Left ventricle myocardium superior (tissue), 1 donor: ENCODE measurements around the gene VWCE. TPM values are rescaled to one million over a fixed set of nuclear protein-coding genes. Genes with fewer than 3 reads are reported as not detected.
A peak's percentile ranks its signal among the peaks of the same experiment; 100 is the strongest.

Experiments used
- ATAC-seq: fragments of 200-7000 bp; cut with Tn5 transposase; one replicate; pipeline ENCODE4 v1.9.1; 2020; ENCODE audit warnings: mild to moderate bottlenecking, moderate library complexity
- DNase-seq: peaks from one replicate; pipeline ENCODE4 v3.0.0-alpha.2; 2020
- intact Hi-C: fragments of 100-400 bp; cut with micrococcal nuclease; formaldehyde crosslinking; loops from one replicate; pipeline ENCODE4 v1.11.0; 2022
- total RNA-seq: library from RNA; stranded (reverse); fragmentation: NEBNext Ultra II Directional; extraction: Animal tissue kit (Norgen Biotek cat#: 25700); gene quantifications from one replicate; pipeline ENCODE4 v1.2.1, GENCODE V29; 2021
- donor health status: DM: no; HTN: yes; CAD: no; lungs with severe emphysema.

VWCE gene
- total RNA-seq, 1 donor from 2014 or later, result 0.94 TPM

GRCh38 chr11:61331651-61332050 lies 36.5 kb upstream of the VWCE start:
- ATAC-seq (no peak), DNase-seq (no peak)
- intact Hi-C loops, result no loop called here

DNA sequence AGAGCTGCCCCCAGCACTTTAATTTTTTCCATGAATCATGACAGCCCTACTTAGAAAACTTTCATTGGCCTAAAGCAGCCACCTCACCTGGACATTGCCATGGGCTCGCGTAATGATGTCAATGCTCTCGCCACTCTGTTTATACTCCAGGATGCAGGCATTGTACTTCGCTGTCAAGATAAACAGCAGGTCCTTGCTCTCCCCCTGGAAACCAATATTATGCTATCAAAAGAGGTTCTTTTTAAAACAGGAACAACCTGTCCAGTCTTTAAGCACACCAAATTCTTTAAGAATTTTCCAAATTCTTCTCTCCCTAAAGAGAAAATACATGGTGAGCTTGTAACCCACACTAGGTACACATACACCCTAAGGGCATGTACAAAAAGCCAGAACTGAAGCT lies 34.8 kb upstream of the VWCE start:
- intact Hi-C loops, result no loop called here
- ATAC-seq (no peak), DNase-seq (no peak)

GRCh38 chr11:61328351-61328750 lies 33.2 kb upstream of the VWCE start:
- ATAC-seq, result no peak
- no peak for DNase-seq
- intact Hi-C loops, result no loop called here

DNA sequence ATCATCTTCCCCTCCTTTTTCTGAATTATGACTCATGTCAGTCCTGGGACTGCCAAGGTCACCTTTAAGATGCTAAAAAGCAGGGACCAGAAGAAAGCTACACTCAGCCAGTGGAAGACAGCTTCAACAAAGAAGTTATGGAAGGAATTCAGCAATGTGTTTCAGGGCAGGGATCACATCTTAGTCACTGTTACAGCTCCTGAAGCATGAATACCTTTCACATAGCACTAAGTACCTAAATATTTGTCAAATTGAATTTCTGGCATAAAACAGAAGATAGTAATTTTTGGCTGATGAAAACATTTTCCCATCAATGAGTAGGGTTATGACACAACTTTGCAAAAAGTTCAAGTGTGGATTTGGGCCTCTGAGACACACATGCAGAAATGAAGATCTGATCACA lies 32.6 kb upstream of the VWCE start:
- intact Hi-C loops, result no loop called here
- no peak for DNase-seq
- ATAC-seq, result no peak

DNA sequence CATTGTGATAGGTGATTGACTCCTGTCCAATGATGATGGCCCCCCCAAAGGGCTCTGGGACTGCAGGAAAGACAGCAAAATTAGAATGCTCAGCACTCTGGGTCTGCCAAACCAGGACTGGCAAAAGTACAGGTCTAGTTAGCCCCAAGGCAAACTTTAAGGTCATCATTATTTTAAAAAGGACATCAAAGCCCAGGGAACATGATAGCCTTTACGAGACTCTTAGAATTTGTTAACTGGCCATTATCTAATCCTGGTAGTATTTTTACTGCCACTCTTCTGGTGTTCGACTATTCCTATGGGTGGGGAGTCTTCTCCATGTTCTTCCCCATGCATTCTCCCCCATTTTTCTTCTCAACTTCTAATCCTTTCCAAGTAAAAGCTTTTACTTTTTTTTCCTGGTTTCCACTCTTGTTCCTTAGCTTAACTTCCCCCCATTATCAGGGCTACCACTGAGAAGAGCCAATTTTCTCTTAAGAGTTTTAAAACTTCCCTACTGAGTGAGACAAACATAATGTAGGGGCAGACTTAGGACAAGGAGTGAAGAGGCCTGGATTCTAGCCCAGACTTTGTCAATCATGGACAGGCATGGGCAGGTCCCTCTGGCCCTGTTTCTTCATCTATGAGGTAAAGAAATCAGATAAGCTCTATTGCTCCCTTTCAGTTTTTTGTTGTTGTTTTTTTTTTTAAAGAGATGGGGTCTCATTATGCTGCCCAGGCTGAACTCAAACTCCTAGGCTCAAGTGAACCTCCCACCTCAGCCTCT lies 30.7 kb upstream of the VWCE start:
- intact Hi-C loops, result no loop called here
- peak; percentile 73 for ATAC-seq
- DNase-seq, result no peak

DNA sequence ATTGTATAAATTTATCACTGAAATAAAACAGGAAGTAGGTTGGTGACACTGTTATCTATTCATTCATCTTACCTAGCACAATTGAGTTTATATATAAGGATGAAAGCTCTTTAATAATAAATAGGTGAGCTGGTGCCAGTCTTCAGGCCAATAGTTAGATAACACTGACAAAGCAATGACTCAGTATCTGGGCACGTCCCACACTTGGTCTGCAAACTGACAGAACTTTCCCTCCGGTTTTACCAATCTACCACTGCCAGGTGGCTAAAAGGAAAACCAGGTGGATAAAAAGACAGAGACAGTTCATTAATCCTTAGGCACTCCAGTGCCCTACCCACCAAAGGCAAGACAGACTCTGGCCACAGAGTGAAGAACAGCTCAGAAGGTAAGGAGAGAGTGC lies 20.1 kb upstream of the VWCE start:
- DNase-seq (no peak), ATAC-seq (no peak)
- intact Hi-C loops, result no loop called here

DNA sequence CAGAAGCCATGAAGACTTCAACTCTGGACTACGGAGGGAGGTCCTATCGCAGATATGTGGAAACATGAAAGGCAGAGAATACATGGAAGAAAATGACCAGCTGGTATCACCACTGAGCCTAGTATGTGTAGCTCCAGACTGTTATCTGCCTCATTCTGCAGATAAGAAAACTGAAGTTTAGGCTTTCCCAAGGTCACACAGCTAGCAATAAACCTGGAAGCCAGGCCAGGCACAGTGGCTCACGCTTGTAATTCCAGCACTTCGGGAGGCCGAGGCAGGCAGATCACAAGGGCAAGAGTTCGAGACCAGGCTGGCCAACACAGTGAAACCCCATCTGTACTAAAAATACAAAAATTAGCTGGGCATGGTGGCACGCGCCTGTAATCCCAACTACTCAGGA lies 15.6 kb upstream of the VWCE start:
- DNase-seq (no peak), ATAC-seq (no peak)
- intact Hi-C loops, result no loop called here

DNA sequence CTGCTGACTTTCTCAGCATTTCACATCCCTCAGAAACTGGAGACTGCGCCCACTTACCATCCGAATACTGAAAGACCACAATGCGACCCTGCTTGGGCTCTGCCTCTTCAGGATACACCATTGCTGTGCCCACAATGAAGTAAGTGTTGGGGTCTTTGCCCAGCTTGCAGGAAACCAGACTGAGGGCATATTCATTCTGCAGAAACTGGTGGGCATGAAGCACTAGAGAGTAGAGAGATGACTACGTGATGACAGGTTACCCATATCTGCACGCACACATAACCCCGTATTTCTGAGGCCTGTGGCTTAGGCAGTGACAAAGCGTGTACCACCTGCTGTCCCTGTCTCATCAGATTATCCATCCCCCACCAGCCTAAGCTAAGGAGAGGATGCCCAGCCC lies 14.6 kb upstream of the VWCE start:
- intact Hi-C loops, result no loop called here
- ATAC-seq (no peak), DNase-seq (no peak)

GRCh38 chr11:61309141-61309540 lies 14.0 kb upstream of the VWCE start:
- DNase-seq (no peak), ATAC-seq (no peak)
- intact Hi-C loops, result no loop called here

- DNase-seq (no peak), ATAC-seq (no peak)
- intact Hi-C loops, result no loop called here
Observed at GRCh38 chr11:61307354-61307753, 12.2 kb upstream of the VWCE start.

DNA sequence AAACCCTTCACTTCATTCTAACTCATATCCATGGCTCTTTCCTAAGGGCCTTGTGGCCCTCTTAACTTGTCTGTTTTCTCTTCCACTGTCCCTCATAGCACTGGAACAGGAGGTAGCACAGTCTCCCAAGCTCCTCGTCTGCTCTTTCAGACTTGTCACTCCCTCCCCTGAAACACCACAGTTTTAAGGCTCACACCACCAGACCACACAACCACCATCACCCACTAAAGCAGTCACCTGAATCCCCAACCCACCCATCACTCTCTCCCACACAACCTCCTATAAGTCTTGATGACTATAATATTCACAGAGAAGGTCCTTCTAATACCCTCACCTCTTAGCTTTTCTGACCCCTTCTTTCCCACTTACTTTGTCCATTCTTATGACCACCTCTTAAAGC lies 11.1 kb upstream of the VWCE start:
- no peak for ATAC-seq
- intact Hi-C loops, result no loop called here
- DNase-seq, result no peak

- intact Hi-C loops, result no loop called here
- DNase-seq, result no peak
- no peak for ATAC-seq
Observed at GRCh38 chr11:61305417-61305816, 10.3 kb upstream of the VWCE start.

GRCh38 chr11:61303725-61304124 lies 8.6 kb upstream of the VWCE start:
- DNase-seq (no peak), ATAC-seq (no peak)
- intact Hi-C loops, result no loop called here

DNA sequence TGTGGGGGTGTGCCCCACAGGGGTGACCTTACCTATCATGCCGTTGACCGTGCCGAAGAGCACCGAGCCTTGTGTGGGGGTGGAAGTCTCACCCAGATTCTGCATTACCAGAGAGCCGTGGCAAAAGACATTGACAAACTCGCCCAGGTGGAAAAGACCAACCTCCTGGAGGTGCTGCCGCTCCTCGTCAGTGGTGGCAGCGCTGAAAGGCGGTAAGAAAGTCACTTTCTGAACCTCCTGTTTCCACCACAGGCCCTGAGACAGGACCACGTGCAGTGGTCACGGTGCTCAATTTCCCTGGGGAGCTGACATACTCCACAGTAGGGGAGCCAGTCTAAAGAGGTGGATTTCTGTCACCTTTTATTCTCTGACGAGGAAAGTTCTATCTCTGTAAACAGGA lies 7.4 kb upstream of the VWCE start:
- no peak for DNase-seq
- intact Hi-C loops, result no loop called here
- no peak for ATAC-seq

DNA sequence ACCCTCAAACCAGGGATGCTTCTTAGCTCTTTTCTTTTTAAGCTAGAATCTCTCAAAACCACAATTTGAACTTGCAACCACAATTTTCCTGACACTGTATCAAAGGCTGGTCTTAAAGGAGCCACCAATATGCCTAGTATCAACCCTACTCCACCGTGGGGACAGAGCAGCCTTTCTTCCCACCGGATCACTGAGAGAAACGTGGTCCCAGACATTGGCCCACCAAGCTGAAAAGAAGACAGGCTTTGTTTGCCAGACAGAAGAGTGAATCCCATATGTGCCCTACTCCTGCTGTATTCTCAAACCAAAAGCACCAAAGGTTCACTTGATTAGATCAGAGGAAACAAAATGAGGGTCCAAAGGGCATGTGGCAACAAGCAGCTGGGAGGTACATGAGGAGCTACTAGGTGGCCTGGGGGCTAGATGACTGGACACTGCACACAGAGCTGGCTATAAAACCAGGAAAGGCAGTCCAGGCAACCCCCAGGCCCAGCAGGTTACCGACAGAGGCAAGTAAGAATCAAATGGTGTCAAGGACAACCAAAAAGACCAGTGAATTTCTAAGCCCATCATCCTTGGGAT lies 3.6 kb upstream of the VWCE start:
- no peak for ATAC-seq
- no peak for DNase-seq
- intact Hi-C loops, result no loop called here

- no peak for DNase-seq
- intact Hi-C loops, result no loop called here
- peak; percentile 51 for ATAC-seq
Observed at GRCh38 chr11:61297746-61298145, 2.6 kb upstream of the VWCE start.

GRCh38 chr11:61297341-61297740 lies 2.2 kb upstream of the VWCE start:
- no peak for DNase-seq
- intact Hi-C loops, result no loop called here
- ATAC-seq, result no peak

GRCh38 chr11:61295596-61295926 lies 445 bp upstream of the VWCE start:
- intact Hi-C loops, result no loop called here
- ATAC-seq (no peak), DNase-seq (no peak)

DNA sequence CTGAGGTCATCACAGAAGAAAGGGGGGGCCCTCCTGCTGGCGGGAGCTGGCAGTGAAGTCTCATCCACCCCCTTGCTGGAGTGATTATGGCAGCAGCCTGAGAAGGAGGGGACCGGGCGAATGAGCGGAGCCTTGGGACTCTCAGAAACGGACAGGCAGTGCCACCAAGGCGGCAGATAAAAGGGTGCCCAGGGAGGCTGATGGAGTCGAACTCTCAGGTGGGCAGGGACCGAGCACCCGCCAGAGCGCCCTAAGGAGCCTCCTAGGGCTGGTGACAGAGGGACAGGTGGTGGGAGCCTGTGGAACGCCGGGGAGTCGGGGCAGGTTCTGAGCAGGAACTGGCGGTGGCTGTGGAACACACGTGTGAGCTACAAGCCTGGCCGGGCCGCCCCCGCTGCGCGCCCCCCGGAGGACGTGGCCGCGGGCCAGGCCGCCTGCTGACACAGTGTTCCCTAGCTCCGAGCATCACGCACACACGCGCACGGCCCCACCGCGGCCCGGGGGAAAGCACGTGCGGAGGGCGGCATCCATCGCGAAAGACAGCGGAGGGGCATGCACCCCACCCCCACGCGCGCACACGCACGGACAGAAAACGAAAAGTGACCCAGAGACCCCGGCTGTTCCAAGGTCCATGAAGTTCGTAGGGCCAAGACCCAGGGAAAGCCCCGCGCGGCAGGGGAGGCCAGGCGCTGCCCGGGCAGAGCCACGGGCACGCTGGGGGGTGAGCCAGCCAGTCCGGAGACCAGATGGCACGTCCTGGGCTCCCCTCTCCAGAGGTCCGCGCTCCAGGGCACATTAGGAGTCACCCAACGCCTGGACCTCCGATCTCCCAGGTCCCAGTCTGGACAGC lies 1.0 kb downstream of the VWCE start:
- ATAC-seq (peak; percentile 68), DNase-seq (peak; percentile 77)
- intact Hi-C loops, result no loop called here

DNA sequence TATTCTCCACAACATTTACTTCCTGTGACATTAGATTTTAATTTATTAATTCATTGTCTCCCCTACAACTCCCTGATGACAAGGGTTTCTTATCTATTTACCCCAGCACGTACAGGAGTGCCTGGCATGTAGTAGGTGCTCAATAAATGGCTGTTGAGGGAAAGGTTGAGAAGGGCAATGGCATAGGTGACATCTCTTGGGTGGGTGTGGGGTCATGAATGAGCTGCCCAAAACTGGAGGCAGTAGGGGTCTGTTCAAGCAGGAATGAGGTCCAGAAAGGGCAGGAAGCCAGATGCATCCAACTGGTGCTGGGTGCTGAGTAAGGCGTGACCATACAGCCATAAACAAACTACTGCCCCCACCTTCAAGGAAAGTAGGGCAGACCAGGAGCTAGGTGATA lies 2.8 kb downstream of the VWCE start:
- ATAC-seq (no peak), DNase-seq (no peak)
- intact Hi-C loops, result no loop called here
